CD14-positive monocyte (primary cell): ENCODE data around the gene ADAMTSL2. TPM values are rescaled to one million over a fixed set of nuclear protein-coding genes. Genes with fewer than 3 reads are reported as not detected.

Source experiments
- DNase-seq, 3 donors: peaks; one replicate each; pipeline ENCODE4 v3.0.0-alpha.2; 2011 to 2022
- H2AFZ ChIP-seq: 2 replicates; pipeline ENCODE4 v1.6.0; 2012; ENCODE audit warnings: mild to moderate bottlenecking, low read depth, low read length, inconsistent platforms; ENCODE audit not compliant: insufficient read depth, poor library complexity, severe bottlenecking
- H3K27ac ChIP-seq, 2 donors: 1 replicate in 1 of 2; 2 replicates in 1 of 2; pipeline ENCODE4 v1.5.1; 2012 to 2013; ENCODE audit warnings: low read length in 2 of 2, control low read depth in 1 of 2, inconsistent platforms in 1 of 2, low read depth in 1 of 2, mild to moderate bottlenecking in 1 of 2
- H3K27me3 ChIP-seq, 2 donors: one replicate each; pipeline versions ENCODE4 v1.6.0 to v1.6.1; 2011 to 2013; ENCODE audit warnings: low read length in 2 of 2; ENCODE audit not compliant: control insufficient read depth in 2 of 2, insufficient read depth in 2 of 2
- H3K36me3 ChIP-seq, 2 donors: replicated peaks in 1 of 2; 1 replicate in 1 of 2; 2 replicates in 1 of 2; pipeline versions ENCODE4 v1.5.1 to v1.6.1; 2012 to 2013; ENCODE audit warnings: low read length in 2 of 2, control low read depth in 1 of 2, inconsistent platforms in 1 of 2, mild to moderate bottlenecking in 1 of 2; ENCODE audit not compliant: insufficient read depth in 2 of 2, control insufficient read depth in 1 of 2
- H3K4me1 ChIP-seq, 2 donors: 1 replicate in 1 of 2; 2 replicates in 1 of 2; pipeline versions ENCODE4 v1.5.1 to v1.6.1; 2012 to 2013; ENCODE audit warnings: low read length in 2 of 2, control low read depth in 1 of 2, inconsistent platforms in 1 of 2, mild to moderate bottlenecking in 1 of 2, moderate library complexity in 1 of 2; ENCODE audit not compliant: insufficient read depth in 2 of 2, control insufficient read depth in 1 of 2
- H3K4me2 ChIP-seq: replicated peaks from 2 replicates; pipeline ENCODE3; 2012; ENCODE audit warnings: low read length, moderate library complexity, mild to moderate bottlenecking; ENCODE audit not compliant: poor library complexity, severe bottlenecking; ENCODE audit errors: extremely low read depth
- H3K4me3 ChIP-seq, 3 experiments: fragments of 200-600 bp in 1 of 3; sonication (generic) in 1 of 3; replicated peaks in 1 of 3; 1 replicate in 2 of 3; 2 replicates in 1 of 3; pipeline ENCODE4 v1.5.1; 2011 to 2013; ENCODE audit warnings: low read length in 3 of 3, mild to moderate bottlenecking in 3 of 3, control low read depth in 2 of 3, low read depth in 2 of 3, inconsistent platforms in 1 of 3, moderate library complexity in 1 of 3
- H3K79me2 ChIP-seq: 2 replicates; pipeline ENCODE4 v1.6.0; 2012; ENCODE audit warnings: mild to moderate bottlenecking, control low read depth, inconsistent platforms, low read length, moderate library complexity; ENCODE audit not compliant: insufficient read depth
- H3K9ac ChIP-seq: 2 replicates; pipeline ENCODE4 v1.6.0; 2017; ENCODE audit warnings: low read length, mild to moderate bottlenecking; ENCODE audit not compliant: insufficient read depth, poor library complexity, severe bottlenecking
- H3K9me3 ChIP-seq, 2 donors: replicated peaks in 1 of 2; 1 replicate in 1 of 2; 2 replicates in 1 of 2; pipeline versions ENCODE4 v1.5.1 to v1.6.1; 2012 to 2013; ENCODE audit warnings: low read length in 2 of 2, control low read depth in 1 of 2; ENCODE audit not compliant: control insufficient read depth in 1 of 2, insufficient read depth in 1 of 2
- H4K20me1 ChIP-seq: 2 replicates; pipeline ENCODE4 v1.6.0; 2012; ENCODE audit warnings: mild to moderate bottlenecking, low read length, control low read depth, moderate library complexity; ENCODE audit not compliant: insufficient read depth
- H3K27ac Mint-ChIP-seq, 7 donors: one replicate each; pipeline ENCODE4 v1.8.0; 2020; ENCODE audit warnings: mild to moderate bottlenecking in 7 of 7, mixed read lengths in 7 of 7, moderate library complexity in 6 of 7, inconsistent platforms in 2 of 7
- H3K27me3 Mint-ChIP-seq, 3 donors: one replicate each; pipeline ENCODE4 v1.8.0; 2021 to 2022; ENCODE audit warnings: low read depth in 3 of 3, mild to moderate bottlenecking in 3 of 3, mixed read lengths in 3 of 3, moderate library complexity in 3 of 3, inconsistent platforms in 1 of 3
- H3K36me3 Mint-ChIP-seq, 2 donors: one replicate each; pipeline ENCODE4 v1.8.0; 2020; ENCODE audit warnings: mixed read lengths in 2 of 2, inconsistent platforms in 1 of 2, mild to moderate bottlenecking in 1 of 2
- H3K4me1 Mint-ChIP-seq: one replicate; pipeline ENCODE4 v1.8.0; 2020; ENCODE audit warnings: mild to moderate bottlenecking, mixed read lengths
- H3K4me3 Mint-ChIP-seq, 2 donors: one replicate each; pipeline ENCODE4 v1.8.0; 2020; ENCODE audit warnings: mild to moderate bottlenecking in 2 of 2, mixed read lengths in 2 of 2, moderate library complexity in 1 of 2
- H3K9me3 Mint-ChIP-seq, 7 donors: one replicate each; pipeline ENCODE4 v1.8.0; 2020 to 2022; ENCODE audit warnings: mixed read lengths in 7 of 7, mild to moderate bottlenecking in 6 of 7, moderate library complexity in 6 of 7, inconsistent platforms in 2 of 7
- WGBS: methylation state at CpG from one replicate; pipeline ENCODE4 v1.1.5; 2013; ENCODE audit warnings: missing lambda C conversion rate; ENCODE audit not compliant: insufficient coverage; 5-methylcytosine and 5-hydroxymethylcytosine counted together
- intact Hi-C, 2 donors: fragments of 100-400 bp; cut with micrococcal nuclease; formaldehyde crosslinking; loops; one replicate each; pipeline versions ENCODE4 v1.15.0 to v1.15.1; 2023
- polyA plus RNA-seq, 3 donors: library from polyadenylated mRNA; depleted of rRNA in 1 of 3; unstranded in 2 of 3; stranded (reverse) in 1 of 3; fragments of 300-500 nt in 2 of 3; fragments of >200 nt in 1 of 3; fragmentation: Illumina TruSeq in 2 of 3; gene quantifications; 1 replicate in 2 of 3; 2 replicates in 1 of 3; pipeline ENCODE4 v1.2.3, GENCODE V29; 2012 to 2021
- TF ChIP-seq, protein P1 (sequence below): fragments of 200-600 bp; IDR thresholded peaks from one replicate; pipeline ENCODE4 v1.8.0; 2022; ENCODE audit warnings: antibody characterized with exemption, mild to moderate bottlenecking

ADAMTSL2 gene
- polyA plus RNA-seq, 3 donors, result 0.08 TPM; not detected in 2

DNA sequence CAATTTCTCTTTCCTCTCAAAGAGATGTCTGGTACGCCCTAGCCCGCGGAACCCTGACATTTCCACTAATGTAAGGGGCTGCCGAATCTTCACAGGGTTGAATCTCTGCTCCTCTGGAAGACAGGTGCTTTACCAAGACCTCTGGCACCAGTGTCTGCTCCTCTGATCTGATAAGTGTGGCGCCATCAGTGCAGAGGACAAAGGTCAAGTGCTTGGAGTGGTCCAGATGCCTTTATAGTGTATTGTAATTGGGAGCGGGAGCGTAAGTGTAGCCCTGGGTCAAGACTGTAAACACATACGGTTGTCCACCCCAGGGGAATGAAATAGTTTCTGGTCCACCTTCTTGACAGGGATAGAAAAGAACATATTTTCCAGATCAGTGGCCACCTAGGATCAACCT lies 17.7 kb downstream of the ADAMTSL2 start:
- H3K4me2 ChIP-seq, result no peak overlapping the region
- no peaks in the 10 kb centered on the region for H3K4me1 ChIP-seq
- H3K27me3 ChIP-seq, result no peaks in the 10 kb centered on the region
- H3K4me3 Mint-ChIP-seq, result no peak overlapping the region
- H4K20me1 ChIP-seq, result no peaks in the 10 kb centered on the region
- no peaks in the 10 kb centered on the region for H3K79me2 ChIP-seq
- no peaks in the 10 kb centered on the region for H3K36me3 ChIP-seq
- no peaks in the 10 kb centered on the region for H3K36me3 Mint-ChIP-seq
- no peak overlapping the region for H2AFZ ChIP-seq
- 100% methylated on average over 1 of the region's 8 CpGs for WGBS
- peaks cover 0 to 7% (median 0%) of the 10 kb centered on the region in 3 donors for H3K27me3 Mint-ChIP-seq
- no peak overlapping the region for H3K27ac Mint-ChIP-seq
- H3K4me3 ChIP-seq, result no peak overlapping the region
- no peak overlapping the region for H3K9ac ChIP-seq
- TF ChIP-seq, protein P1, sequence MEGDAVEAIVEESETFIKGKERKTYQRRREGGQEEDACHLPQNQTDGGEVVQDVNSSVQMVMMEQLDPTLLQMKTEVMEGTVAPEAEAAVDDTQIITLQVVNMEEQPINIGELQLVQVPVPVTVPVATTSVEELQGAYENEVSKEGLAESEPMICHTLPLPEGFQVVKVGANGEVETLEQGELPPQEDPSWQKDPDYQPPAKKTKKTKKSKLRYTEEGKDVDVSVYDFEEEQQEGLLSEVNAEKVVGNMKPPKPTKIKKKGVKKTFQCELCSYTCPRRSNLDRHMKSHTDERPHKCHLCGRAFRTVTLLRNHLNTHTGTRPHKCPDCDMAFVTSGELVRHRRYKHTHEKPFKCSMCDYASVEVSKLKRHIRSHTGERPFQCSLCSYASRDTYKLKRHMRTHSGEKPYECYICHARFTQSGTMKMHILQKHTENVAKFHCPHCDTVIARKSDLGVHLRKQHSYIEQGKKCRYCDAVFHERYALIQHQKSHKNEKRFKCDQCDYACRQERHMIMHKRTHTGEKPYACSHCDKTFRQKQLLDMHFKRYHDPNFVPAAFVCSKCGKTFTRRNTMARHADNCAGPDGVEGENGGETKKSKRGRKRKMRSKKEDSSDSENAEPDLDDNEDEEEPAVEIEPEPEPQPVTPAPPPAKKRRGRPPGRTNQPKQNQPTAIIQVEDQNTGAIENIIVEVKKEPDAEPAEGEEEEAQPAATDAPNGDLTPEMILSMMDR, result no peak
- DNase-seq, result no peak
- intact Hi-C loops, result no loop called here
- H3K9me3 ChIP-seq, result no peaks in the 10 kb centered on the region
- no peaks in the 10 kb centered on the region for H3K4me1 Mint-ChIP-seq
- no peaks in the 10 kb centered on the region for H3K9me3 Mint-ChIP-seq
- H3K27ac ChIP-seq, result no peak overlapping the region

DNA sequence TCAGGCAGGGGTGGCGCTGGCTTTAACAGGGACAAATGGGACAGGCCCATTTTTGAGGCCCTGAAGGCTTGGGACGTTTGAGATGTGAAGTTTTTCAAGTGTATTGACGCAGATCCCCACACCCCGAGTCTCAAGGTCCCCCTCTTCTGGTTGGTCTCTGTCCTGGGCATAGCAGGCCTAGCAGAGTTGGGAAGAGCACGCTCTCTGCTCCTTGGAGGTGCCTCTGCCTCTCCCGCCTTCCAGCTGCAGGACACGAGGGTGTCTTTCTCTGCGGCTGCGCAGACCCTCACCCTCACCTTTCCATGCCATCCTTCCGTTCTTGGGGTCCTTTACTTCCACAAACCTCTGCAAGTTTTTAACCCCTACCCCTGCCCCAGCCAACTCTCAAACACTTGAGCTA lies 18.6 kb downstream of the ADAMTSL2 start:
- Mint-ChIP-seq H3K36me3 (no peaks in the 10 kb centered on the region), H3K4me1 (peaks cover 4% of the 10 kb centered on the region), H3K9me3 (no peaks in the 10 kb centered on the region), H3K27ac (no peak overlapping the region), H3K27me3 (peaks cover 0 to 10% (median 3%) of the 10 kb centered on the region in 3 donors), H3K4me3 (no peak overlapping the region)
- no peaks in the 10 kb centered on the region for H3K79me2 ChIP-seq
- H2AFZ ChIP-seq, result no peak overlapping the region
- WGBS, result 90% methylated on average over 10 of the region's 10 CpGs
- no peak for DNase-seq
- TF ChIP-seq, protein P1, result no peak
- no peak overlapping the region for H3K27ac ChIP-seq
- no peaks in the 10 kb centered on the region for H3K27me3 ChIP-seq
- H3K4me2 ChIP-seq, result no peak overlapping the region
- H3K9me3 ChIP-seq, result no peaks in the 10 kb centered on the region
- H4K20me1 ChIP-seq, result no peaks in the 10 kb centered on the region
- H3K4me1 ChIP-seq, result peaks cover 4 to 5% of the 10 kb centered on the region in 2 donors
- no peak overlapping the region for H3K9ac ChIP-seq
- intact Hi-C loops, result no loop called here
- H3K36me3 ChIP-seq, result no peaks in the 10 kb centered on the region
- H3K4me3 ChIP-seq, result no peak overlapping the region
